HEK293 (cell line): Measurements from ENCODE around the gene SH3RF3.

Experiments used
- ZNF274 ChIP-seq, 2 experiments: fragments of 200-500 bp in 1 of 2; fragments of 450-650 bp in 1 of 2; sonication (Bioruptor generic) in 1 of 2; formaldehyde crosslinking in 1 of 2; IDR thresholded peaks; 2 replicates each; pipeline versions ENCODE4 v1.5.1 to v1.6.1; 2014 to 2016; ENCODE audit warnings: borderline replicate concordance in 1 of 2, inconsistent platforms in 1 of 2, low read length in 1 of 2, missing biosample characterization in 1 of 2, missing genetic modification characterization in 1 of 2
- ZNF785 ChIP-seq: fragments of 450-650 bp; formaldehyde crosslinking; IDR thresholded peaks from 2 replicates; pipeline ENCODE4 v1.5.1; 2016; ENCODE audit warnings: missing biosample characterization, missing genetic modification characterization
- TF ChIP-seq, protein P1 (sequence below): fragments of 450-650 bp; formaldehyde crosslinking; IDR thresholded peaks from 2 replicates; pipeline ENCODE4 v1.5.1; 2016; ENCODE audit warnings: missing biosample characterization, missing genetic modification characterization

GRCh38 chr2:109205447-109205846 lies 76.4 kb downstream of the SH3RF3 start:
- TF ChIP-seq ZNF785 (tag by site-specific recombination), result no peak
- no peak for TF ChIP-seq ZNF274 (IDR thresholded peaks at IDR 0.05; ENCODE audit: low read length)
- TF ChIP-seq ZNF274 (tag by site-specific recombination; IDR thresholded peaks at IDR 0.05; ENCODE audit: borderline replicate concordance), result no peak
- TF ChIP-seq, protein P1, sequence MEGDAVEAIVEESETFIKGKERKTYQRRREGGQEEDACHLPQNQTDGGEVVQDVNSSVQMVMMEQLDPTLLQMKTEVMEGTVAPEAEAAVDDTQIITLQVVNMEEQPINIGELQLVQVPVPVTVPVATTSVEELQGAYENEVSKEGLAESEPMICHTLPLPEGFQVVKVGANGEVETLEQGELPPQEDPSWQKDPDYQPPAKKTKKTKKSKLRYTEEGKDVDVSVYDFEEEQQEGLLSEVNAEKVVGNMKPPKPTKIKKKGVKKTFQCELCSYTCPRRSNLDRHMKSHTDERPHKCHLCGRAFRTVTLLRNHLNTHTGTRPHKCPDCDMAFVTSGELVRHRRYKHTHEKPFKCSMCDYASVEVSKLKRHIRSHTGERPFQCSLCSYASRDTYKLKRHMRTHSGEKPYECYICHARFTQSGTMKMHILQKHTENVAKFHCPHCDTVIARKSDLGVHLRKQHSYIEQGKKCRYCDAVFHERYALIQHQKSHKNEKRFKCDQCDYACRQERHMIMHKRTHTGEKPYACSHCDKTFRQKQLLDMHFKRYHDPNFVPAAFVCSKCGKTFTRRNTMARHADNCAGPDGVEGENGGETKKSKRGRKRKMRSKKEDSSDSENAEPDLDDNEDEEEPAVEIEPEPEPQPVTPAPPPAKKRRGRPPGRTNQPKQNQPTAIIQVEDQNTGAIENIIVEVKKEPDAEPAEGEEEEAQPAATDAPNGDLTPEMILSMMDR (tag by site-specific recombination), result no peak
